ENCODE data around the gene TIMM13.

Gene TIMM13

GRCh38 chr19:2454962-2455850 lies 27.8 kb upstream of the TIMM13 start:
- DNase-seq, result no peak

- DNase-seq, result no peak
Measured at GRCh38 chr19:2454199-2454961, 27.0 kb upstream of the TIMM13 start.

DNA sequence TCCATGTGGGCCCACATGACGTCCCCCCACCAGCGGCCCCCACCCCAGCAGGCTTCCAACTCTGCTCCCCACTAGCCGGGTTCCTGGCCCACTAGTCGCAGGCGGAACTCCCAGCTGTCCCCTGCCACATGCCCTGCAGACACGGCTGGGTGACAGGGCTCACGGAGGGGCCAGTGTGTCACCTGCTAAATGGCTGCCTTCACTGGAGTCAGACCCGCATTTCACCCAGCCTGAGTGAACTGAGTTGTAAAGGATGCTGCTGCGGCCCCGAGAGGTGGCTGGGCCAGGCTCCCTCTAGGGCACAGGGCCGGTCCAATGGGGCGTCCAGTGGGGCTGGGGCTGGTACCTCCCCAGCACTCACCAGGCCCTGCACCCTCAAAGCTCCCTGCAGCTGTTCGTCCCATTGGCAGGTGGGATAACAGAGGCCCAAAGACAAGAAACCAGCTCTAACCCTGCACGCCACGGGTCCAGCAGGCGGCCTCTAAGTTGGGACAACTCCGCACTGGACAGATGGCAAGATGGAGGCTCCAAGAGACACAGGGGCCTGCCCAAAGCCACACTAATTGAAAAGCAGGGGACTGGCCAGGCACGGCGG lies 26.1 kb upstream of the TIMM13 start:
- DNase-seq, result no peak

GRCh38 chr19:2451741-2452140 lies 24.4 kb upstream of the TIMM13 start:
- no peak for DNase-seq

GRCh38 chr19:2451138-2451537 lies 23.8 kb upstream of the TIMM13 start:
- DNase-seq, result no peak

GRCh38 chr19:2449019-2449418 lies 21.6 kb upstream of the TIMM13 start:
- no peak for DNase-seq

GRCh38 chr19:2446381-2446780 lies 19.0 kb upstream of the TIMM13 start:
- no peak for DNase-seq

- no peak for DNase-seq
Measured at GRCh38 chr19:2444251-2445002, 17.0 kb upstream of the TIMM13 start.

GRCh38 chr19:2443785-2444182 lies 16.4 kb upstream of the TIMM13 start:
- DNase-seq, result no peak

GRCh38 chr19:2443116-2443784 lies 15.9 kb upstream of the TIMM13 start:
- DNase-seq, result no peak

DNA sequence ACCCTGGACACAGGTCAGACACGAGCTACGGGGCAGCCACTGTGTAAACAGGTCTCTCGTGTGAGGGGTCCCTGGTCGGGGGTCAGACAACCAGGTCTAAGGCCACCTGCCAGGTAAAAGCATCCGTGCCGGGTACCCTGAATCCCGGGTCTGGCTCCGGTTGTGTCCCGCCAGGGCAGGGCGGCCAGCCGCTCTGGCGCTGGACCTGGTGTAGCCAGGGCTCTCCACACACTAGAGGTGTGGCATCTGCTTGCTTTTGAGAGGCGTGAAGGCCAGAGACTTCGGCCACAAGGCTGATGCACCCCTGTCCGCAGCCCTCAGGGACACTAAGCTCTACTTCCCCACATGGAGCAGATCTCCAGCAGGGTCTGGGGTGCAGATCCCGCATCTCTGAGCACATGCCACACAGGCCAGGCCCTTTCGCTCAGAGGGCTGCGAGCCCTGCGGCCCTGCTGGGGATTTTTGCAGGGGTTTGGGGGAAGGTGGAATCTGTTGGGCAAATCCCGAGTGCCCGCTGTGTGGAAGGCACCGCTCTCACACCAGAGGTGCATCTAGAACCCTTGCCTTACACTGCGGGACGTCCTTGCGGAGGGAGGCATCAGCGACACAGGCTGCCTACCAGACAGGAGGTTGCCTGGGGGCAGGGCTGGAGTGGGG lies 13.8 kb upstream of the TIMM13 start:
- no peak for DNase-seq

DNA sequence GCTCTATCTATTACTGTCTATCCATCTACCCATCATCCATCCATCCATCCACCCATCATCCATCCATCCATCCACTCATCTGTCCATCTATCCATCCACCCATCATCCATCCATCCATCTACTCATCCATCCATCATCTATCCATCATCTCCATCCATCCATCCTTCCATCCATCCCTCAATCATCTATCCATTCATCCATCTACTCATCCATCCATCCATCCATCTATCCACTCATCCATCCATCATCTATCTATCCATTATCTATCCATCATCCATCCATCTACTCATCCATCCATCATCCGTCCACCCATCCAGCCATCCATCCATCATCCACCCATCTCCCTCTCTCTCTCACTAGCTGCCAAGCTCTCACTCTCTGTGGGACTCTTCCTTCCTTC lies 13.1 kb upstream of the TIMM13 start:
- no peak for DNase-seq

GRCh38 chr19:2438178-2438577 lies 10.8 kb upstream of the TIMM13 start:
- DNase-seq, result no peak

GRCh38 chr19:2436926-2437325 lies 9.5 kb upstream of the TIMM13 start:
- DNase-seq, result no peak

DNA sequence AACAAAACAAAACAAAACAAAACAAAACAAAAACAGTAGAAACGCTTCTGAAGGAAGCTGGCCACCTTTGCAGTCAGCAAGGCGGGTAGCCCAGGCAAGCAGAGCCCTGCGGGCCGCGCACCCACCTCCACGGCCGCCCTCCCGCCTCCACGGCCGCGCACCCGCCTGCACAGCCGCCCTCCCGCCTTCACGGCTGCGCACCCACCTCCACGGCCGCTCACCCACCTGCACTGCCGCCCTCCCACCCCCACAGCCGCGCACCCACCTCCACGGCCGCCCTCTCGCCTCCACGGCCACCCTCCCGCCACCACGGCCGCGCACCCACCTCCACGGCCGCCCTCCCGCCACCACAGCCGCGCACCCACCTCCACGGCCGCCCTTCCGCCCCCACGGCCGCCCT lies 9.0 kb upstream of the TIMM13 start:
- no peak for DNase-seq

DNA sequence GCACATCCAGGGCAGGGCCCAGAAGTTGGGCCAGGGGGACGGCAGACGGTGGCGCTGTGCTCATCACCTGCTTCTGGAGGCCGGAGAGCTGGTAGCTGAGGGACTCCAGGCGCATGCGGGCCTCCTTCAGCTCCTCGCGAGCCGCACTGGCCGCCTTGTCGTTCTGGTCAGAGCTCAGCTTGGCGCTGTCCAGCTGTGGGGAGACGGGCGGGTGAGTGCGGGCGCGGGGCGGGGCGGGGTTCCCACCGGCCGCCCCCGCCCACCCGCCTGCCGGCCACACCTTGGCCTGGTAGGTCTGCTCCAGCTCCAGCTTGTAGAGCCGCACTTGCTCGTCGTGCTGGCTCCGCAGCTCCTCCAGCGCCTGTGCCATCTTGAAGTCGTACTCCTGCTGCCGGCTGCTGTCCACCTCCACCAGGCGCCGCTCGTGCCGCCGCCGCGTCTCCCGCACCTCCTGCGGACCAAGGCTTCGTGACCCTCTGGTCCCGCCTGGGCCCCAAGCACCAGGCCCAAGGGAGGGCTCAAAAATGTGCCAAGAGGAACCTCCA lies 7.4 kb upstream of the TIMM13 start:
- no peak for DNase-seq

- DNase-seq, result no peak
Measured at GRCh38 chr19:2434267-2434666, 6.9 kb upstream of the TIMM13 start.

- DNase-seq, result no peak
Measured at GRCh38 chr19:2433854-2434253, 6.5 kb upstream of the TIMM13 start.

DNA sequence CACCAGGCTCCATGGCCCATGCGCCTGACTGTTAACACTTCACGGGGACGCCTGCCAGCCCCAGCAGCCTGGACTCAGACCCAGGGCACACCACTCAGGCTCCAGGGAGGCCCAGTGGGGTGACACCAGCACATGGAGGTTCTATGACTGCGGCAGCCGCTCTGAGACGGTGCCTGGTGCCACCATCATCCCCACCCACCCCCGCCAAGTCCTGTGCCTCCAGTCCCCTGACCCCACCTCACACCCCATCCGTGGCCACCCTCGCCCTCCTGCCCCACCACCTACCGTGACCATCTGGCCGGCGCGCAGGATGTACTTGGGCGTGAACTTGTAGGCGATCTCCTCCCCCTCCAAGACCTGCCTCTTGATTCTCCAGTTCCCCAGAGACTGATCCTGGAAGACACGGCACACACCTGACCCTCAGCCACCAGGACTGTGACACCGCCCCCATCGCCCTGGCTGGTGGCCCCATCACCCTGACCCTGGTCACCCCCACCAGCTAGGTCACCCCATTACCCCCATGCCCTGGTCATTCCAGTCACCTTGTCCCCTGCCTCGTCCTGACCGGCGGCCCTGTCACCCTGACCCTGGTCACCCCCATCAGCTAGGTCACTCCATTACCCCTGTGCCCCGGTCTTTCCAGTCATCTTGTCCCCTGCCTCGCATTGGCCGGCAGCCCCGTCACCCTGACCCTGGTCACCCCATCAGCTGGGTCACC lies 4.9 kb upstream of the TIMM13 start:
- no peak for DNase-seq

GRCh38 chr19:2431318-2432055 lies 4.1 kb upstream of the TIMM13 start:
- no peak for DNase-seq
